ENCODE data around the gene PKNOX2.

The PKNOX2 gene

DNA sequence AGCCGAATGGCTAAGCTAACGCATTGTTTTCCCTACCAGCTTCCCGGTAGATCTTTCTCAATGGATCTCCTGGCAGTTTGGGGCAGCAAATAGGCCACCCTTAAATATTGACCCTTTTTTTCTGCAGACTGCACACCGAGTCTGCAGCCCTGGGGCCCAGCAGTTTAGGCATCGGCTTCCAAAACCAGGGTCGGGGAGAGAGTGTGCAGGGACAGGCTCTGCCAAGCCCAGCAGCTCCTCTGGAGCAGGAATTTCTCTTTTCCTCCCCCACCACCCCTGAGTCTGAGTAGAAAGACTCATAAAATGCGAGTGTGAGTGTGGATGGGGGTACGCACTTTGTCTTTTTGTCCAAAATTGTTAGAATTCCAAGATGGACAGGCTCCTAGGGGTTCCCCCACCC, 218.3 kb downstream of the PKNOX2 start:
- DNase-seq (ENCODE audit: low read depth) = no peak

DNA sequence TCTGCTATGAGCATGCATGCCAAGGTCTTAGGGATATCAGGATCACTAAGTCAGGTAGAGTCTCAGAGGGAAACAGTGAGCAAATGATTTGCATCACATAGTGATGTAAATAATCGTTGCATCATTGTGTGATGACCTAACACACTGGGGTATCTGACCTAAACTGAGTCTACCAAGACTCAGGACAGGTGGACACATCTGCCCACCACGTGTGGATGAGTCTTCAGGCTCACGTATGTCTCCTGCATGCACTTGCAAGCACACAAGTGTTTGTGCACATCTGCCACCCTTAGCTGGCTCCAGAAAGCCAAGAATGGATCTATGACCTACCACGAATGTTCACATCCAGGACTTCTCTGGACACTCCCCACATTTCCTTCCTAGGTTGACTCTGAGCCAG, 220.3 kb downstream of the PKNOX2 start:
- DNase-seq (ENCODE audit: low read depth) = no peak

DNA sequence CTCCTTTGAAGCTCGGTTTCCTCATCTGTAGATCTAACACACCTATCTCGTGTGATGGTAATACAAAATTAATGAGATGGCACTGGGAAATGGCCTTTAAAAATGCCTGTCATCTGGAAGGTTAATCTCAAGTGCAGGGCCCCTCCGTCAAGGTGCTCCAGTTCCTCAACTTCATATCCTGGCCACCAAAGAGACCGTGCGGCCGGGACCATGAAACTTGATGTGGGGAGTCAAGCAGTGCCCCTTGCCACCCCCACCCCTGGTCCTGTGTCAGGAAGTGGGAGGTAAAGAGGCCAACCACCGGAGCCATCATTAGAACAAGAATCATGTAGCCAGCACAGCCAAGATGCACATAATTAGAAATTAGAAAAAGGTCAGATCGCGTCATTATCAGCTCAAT, 223.3 kb downstream of the PKNOX2 start:
- no peak for DNase-seq (ENCODE audit: low read depth)

- DNase-seq (ENCODE audit: low read depth) = no peak
These were observed 224.1 kb downstream of the PKNOX2 start for GRCh38 chr11:125388611-125389010.

DNA sequence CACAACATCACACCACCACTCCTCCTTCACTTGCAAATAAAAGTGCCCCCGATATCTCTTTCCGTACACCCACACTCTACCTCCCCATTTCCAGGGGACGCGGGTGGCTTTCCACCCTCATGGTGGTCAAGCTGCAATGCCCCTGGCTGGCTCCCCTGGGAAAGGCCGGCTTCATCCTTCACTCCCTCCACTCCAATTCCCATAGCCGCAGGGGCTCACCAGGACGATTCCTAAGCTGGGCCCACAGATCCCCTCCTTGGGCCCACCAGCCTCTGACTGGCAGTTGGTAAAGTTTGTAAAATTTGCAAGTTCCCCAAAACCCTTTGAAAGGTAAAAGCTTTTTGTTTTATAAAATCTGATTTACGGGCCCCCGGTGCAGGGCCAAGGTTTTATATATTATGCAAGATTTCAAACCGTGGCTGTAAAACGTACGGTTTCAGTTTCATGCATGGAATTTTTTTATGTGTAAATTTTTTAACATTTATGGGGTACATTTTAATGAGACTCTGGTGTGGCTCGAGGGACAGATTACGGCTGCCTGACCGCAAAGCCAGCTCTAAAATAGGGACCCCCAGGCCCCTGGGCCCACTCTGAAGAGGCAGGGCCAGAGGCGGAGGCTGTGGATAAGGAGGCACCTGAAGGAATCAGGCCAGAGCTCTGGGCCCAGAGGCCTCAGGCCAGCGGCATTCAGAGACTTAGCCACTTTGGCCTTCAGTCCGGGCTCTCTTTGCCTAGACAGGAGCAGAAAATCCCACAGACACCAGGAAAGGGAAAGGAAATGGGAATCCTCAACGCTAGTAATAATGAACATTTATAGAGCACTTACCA, 225.0 kb downstream of the PKNOX2 start:
- DNase-seq (ENCODE audit: low read depth) = no peak

DNA sequence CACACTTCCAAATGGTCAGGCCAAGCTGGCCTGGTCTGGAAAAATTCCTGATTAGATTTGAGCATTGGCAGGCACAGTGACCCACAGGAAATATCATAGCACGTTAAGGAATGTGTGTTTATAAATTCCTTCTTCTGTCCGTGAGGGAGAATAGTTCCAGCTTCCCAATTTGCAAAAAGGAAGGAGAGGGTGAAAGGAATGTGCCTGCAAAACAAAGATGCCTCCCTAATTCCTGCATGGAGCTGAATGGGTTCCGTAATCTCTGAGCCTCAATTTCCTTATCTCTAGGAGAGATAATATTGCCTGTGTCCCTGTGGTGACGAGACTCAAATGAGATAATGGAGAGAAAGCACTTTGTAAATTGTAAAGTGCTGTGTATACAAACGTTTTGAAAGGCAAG, 226.4 kb downstream of the PKNOX2 start:
- DNase-seq (ENCODE audit: low read depth) = no peak

DNA sequence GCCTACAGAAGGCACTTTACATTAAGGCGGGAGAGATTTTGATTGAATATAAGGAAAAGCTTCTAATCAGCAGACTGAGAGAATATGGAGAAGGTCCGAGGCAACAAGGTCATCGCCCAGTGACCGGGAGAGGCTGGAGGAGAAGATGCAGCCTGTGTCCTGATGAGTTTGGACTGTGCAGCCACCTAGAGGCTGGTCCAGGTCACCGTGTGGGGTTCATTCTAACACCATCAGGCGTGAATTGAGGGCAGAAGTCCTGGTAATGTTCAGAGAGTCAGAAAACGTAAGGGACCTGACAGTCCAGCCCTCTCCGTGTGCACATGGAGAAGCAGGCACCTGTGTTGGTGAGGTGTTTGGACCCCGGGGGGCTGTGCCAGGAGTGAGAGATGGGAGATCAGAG, 228.8 kb downstream of the PKNOX2 start:
- DNase-seq (ENCODE audit: low read depth) = no peak

DNA sequence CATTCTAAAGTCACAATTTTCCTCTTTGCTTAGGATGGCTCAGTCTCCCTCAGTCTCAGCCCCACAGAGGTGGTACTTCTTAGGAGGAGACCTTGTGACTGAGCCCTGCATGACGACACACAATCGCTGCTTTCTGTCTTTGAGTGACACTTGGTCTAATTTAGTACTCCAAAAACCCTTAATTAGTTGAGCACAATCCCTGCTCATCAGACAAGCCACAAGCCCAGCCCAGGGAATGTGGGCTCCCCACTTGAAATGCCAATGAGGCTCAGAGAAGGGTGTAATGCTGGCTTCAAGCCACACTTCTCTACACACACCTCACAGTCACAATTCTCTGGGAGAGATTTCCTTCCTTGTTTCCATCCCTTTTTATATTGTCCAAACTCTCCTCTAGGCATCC, 229.7 kb downstream of the PKNOX2 start:
- no peak for DNase-seq (ENCODE audit: low read depth)

DNA sequence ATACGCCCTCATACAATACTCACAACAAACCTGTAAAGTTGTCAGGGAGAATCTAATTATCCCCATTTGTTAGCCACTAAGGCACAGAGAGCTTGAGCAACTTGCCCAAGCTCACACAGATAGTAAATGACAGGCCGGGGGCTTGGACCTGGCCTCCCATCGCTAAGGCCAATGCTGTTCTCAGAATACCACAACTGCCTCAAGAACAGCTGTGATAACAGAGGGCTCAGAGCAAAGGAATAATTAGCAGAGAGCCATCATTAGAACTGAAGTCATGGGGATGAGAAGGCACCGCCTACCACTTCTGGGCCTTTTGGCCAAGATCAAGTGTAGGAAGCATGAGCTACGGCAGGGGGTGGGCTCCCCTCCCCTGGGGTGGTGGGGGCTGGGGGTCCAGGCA, 232.9 kb downstream of the PKNOX2 start:
- no peak for DNase-seq (ENCODE audit: low read depth)

- no peak for DNase-seq (ENCODE audit: low read depth)
These were observed 233.9 kb downstream of the PKNOX2 start for GRCh38 chr11:125398475-125398874.

GRCh38 chr11:125398994-125399640, 234.6 kb downstream of the PKNOX2 start:
- no peak for DNase-seq (ENCODE audit: low read depth)

DNA sequence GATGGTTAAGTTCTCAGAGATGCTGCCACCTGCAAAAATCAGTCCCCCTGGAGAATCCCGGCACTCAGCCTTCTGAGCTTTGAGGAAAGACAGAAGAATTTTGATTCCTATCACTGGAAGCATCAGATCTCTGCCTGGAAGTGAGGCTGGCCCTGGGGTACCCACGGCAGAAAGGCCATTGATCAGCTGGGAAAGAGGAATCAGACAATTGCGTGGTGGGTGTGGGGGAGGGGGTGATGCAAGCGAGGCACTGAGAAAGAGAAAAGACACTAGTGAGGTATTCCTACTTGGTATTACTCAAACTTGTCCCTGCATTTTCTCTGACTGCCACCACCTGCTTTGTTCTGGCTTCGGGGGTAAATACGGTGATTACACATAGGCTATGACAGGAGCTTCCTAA, 235.4 kb downstream of the PKNOX2 start:
- DNase-seq (ENCODE audit: low read depth) = no peak

DNA sequence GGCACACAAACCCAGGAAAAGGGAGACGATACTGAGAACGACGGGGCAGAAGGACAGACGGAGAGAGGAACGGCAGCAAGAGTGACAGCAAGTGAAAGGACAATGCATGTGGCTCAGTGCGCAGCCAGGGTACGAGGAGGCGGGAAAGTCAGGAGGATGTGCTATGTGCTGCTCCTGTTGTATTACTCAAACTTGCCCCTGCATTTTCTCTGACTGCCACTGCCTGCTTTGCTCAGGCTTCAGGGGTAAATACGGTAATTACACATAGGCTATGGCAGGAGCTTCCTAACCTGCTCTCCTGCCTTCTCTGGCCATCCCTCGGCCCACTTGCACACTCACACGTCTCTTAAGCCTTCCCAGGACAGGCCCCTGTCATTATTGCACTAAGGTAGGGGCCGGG, 236.7 kb downstream of the PKNOX2 start:
- no peak for DNase-seq (ENCODE audit: low read depth)

GRCh38 chr11:125401746-125402145, 237.2 kb downstream of the PKNOX2 start:
- no peak for DNase-seq (ENCODE audit: low read depth)

- DNase-seq (ENCODE audit: low read depth) = no peak
These were observed 237.9 kb downstream of the PKNOX2 start for GRCh38 chr11:125402435-125402834.

GRCh38 chr11:125404157-125404810, 239.7 kb downstream of the PKNOX2 start:
- no peak for DNase-seq (ENCODE audit: low read depth)

GRCh38 chr11:125404811-125405790, 240.6 kb downstream of the PKNOX2 start:
- DNase-seq (ENCODE audit: low read depth) = peak; percentile 47

DNA sequence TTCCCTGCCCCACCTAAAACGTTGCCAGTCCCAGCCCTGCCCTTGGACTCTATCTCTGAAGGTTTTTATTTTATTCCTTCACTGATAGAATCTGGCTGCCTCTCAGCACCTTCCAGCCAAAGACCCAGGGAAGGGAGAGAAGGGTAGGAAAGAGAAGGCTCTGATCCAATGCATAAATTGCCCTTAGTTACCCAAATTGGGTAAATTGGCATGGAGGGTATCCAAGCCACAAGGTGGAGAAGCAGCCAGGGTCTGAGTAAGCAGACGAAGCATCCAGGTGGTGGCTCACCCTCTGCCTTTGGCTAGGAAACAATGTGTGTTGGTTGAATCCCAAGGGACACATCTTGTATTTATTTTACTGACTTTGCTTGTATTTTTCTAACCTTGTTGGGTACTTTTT, 242.5 kb downstream of the PKNOX2 start:
- no peak for DNase-seq (ENCODE audit: low read depth)

- DNase-seq (ENCODE audit: low read depth) = no peak
These were observed 243.8 kb downstream of the PKNOX2 start for GRCh38 chr11:125408311-125408711.

- no peak for DNase-seq (ENCODE audit: low read depth)
These were observed 245.5 kb downstream of the PKNOX2 start for GRCh38 chr11:125410091-125410490.

GRCh38 chr11:125412177-125412496, 247.6 kb downstream of the PKNOX2 start:
- DNase-seq (ENCODE audit: low read depth) = no peak

DNA sequence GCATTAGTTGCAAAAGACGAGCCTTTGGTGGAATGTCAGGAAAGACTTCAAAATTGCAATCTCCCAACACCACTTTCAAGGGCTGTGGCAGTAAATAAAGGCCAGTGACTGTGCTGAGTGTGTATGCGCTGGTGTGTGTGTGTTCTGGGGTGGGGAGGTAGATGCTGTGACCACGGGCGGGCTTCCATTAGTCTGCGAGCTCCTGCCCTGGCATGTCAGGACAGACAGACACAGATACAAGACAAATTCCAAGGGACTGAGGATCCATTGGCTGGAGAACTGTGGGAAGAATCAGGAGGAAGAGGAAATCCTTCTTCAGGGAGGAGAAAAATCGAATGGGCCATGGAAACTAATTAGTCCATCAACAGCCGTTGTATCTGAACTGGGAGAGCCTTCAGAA, 248.0 kb downstream of the PKNOX2 start:
- DNase-seq (ENCODE audit: low read depth) = no peak
